ENCODE results near the gene ADCYAP1R1. TPM values are rescaled to one million over a fixed set of nuclear protein-coding genes. Genes with fewer than 3 reads are reported as not detected.

ADCYAP1R1 gene
- total RNA-seq, 1 experiment from 2014 or later = 8.9 TPM

GRCh38 chr7:31067491-31067890 is 15.4 kb downstream of the ADCYAP1R1 start:
- no CpG with 5 or more reads among the region's 3 CpGs for WGBS (ENCODE audit: extremely low coverage, insufficient read length, low lambda C conversion rate)
- Histone ChIP-seq H3K14ac (ENCODE audit: insufficient read depth, low read length) (no peak overlapping the region), H2BK15ac (ENCODE audit: low read depth, low read length) (no peak overlapping the region), H4K20me1 (ENCODE audit: control insufficient read depth, insufficient read depth, insufficient read length) (no peaks in the 10 kb centered on the region), H3K9ac (ENCODE audit: extremely low read depth, insufficient read length, low read length) (no peak overlapping the region), H3K18ac (ENCODE audit: insufficient read length, low read depth, low read length) (no peak overlapping the region), H3T11ph (ENCODE audit: low read length) (no peak overlapping the region), H3K27me3 (ENCODE audit: insufficient read depth, low read length) (no peaks in the 10 kb centered on the region), H3K56ac (ENCODE audit: insufficient read length, low read depth, low read length) (no peak overlapping the region), H3K23me2 (ENCODE audit: insufficient read length, low read depth, low read length, poor library complexity, severe bottlenecking) (no peaks in the 10 kb centered on the region), H2AK5ac (ENCODE audit: insufficient read length, low read length) (no peak overlapping the region), H2BK120ac (ENCODE audit: low read depth, low read length, poor library complexity, severe bottlenecking) (no peak overlapping the region), H2AFZ (ENCODE audit: low read length) (no peak overlapping the region), H3K79me2 (ENCODE audit: insufficient read depth, low read length) (no peaks in the 10 kb centered on the region), H3K9me3 (ENCODE audit: control insufficient read depth, low read depth, low read length) (no peaks in the 10 kb centered on the region), H3K4ac (ENCODE audit: low read depth, low read length) (no peak overlapping the region), H4K8ac (replicated peaks; ENCODE audit: insufficient read length, low read depth, low read length) (no peak overlapping the region), H2BK5ac (ENCODE audit: insufficient read length, low read length) (no peak overlapping the region), H3K23ac (ENCODE audit: insufficient read length, low read depth, low read length) (no peak overlapping the region), H3K79me1 (ENCODE audit: insufficient read depth, low read depth, low read length, poor library complexity, severe bottlenecking) (no peaks in the 10 kb centered on the region), H3K4me2 (ENCODE audit: insufficient read depth, insufficient read length, low read length) (no peak overlapping the region), H2BK12ac (ENCODE audit: insufficient read length, low read depth, low read length) (no peak overlapping the region), H3K27ac (ENCODE audit: insufficient read length, low read depth, low read length) (no peak overlapping the region), H4K91ac (ENCODE audit: insufficient read length, low read depth, low read length) (no peak overlapping the region), H3K4me1 (ENCODE audit: insufficient read depth, low read length) (no peaks in the 10 kb centered on the region), H4K5ac (ENCODE audit: insufficient read length, low read depth, low read length) (no peak overlapping the region), H2BK20ac (ENCODE audit: low read depth, low read length, poor library complexity, severe bottlenecking) (no peak overlapping the region)
- DNase-seq = no peak
- Mint-ChIP-seq H3K27ac (no peak overlapping the region), H3K27me3 (ENCODE audit: low read depth) (peaks cover 1% of the 10 kb centered on the region; the same call in 1 of the 2 replicates), H3K9me3 (peaks cover 0 to under 1% of the 10 kb centered on the region in 2 experiments; a peak in 1 of 5 replicates), H3K4me1 (peaks cover 3% of the 10 kb centered on the region in 2 experiments), H3K4me3 (no peak overlapping the region), H3K36me3 (ENCODE audit: insufficient read depth in 1 of 3, low read depth in 3 of 3) (peaks cover 3 to 4% (median 4%) of the 10 kb centered on the region in 3 experiments; a peak in 5 of 7 replicates)
- TF ChIP-seq CTCF (conservative IDR thresholded peaks at IDR 0.05) = no peak
